GM21447 (cell line): Measurements from ENCODE around the gene JAKMIP3.

Experiments used
- ATAC-seq: cut with Tn5 transposase; IDR thresholded peaks from one replicate; pipeline ENCODE4 v1.9.1; 2021; ENCODE audit not compliant: unreplicated experiment

Gene JAKMIP3

GRCh38 chr10:132043861-132044695, 21.7 kb upstream of the JAKMIP3 start:
- no peak for ATAC-seq

GRCh38 chr10:132044803-132045202, 20.9 kb upstream of the JAKMIP3 start:
- ATAC-seq, result no peak

GRCh38 chr10:132045324-132045723, 20.4 kb upstream of the JAKMIP3 start:
- no peak for ATAC-seq

GRCh38 chr10:132047575-132048293, 18.0 kb upstream of the JAKMIP3 start:
- no peak for ATAC-seq

- no peak for ATAC-seq
Observed at GRCh38 chr10:132048294-132048667, 17.5 kb upstream of the JAKMIP3 start.

GRCh38 chr10:132050191-132050590, 15.6 kb upstream of the JAKMIP3 start:
- ATAC-seq, result no peak

GRCh38 chr10:132052124-132052523, 13.6 kb upstream of the JAKMIP3 start:
- ATAC-seq, result no peak

- ATAC-seq, result no peak
Observed at GRCh38 chr10:132054564-132054963, 11.2 kb upstream of the JAKMIP3 start.

- no peak for ATAC-seq
Observed at GRCh38 chr10:132055616-132056015, 10.1 kb upstream of the JAKMIP3 start.

- ATAC-seq, result no peak
Observed at GRCh38 chr10:132056663-132057062, 9.1 kb upstream of the JAKMIP3 start.

GRCh38 chr10:132057191-132057681, 8.5 kb upstream of the JAKMIP3 start:
- ATAC-seq, result no peak

- ATAC-seq, result no peak
Observed at GRCh38 chr10:132058111-132058745, 7.5 kb upstream of the JAKMIP3 start.

- no peak for ATAC-seq
Observed at GRCh38 chr10:132058793-132059759, 6.7 kb upstream of the JAKMIP3 start.

GRCh38 chr10:132059760-132060508, 5.8 kb upstream of the JAKMIP3 start:
- no peak for ATAC-seq

- no peak for ATAC-seq
Observed at GRCh38 chr10:132061030-132061429, 4.7 kb upstream of the JAKMIP3 start.

- no peak for ATAC-seq
Observed at GRCh38 chr10:132061465-132061864, 4.3 kb upstream of the JAKMIP3 start.

GRCh38 chr10:132062116-132062515, 3.6 kb upstream of the JAKMIP3 start:
- no peak for ATAC-seq

- no peak for ATAC-seq
Observed at GRCh38 chr10:132062641-132063390, 2.9 kb upstream of the JAKMIP3 start.

- ATAC-seq, result no peak
Observed at GRCh38 chr10:132063432-132063831, 2.3 kb upstream of the JAKMIP3 start.
